Endodermal cell (in vitro differentiated cells): ENCODE results near the gene MAGEA9. TPM values are rescaled to one million over a fixed set of nuclear protein-coding genes. Genes with fewer than 3 reads are reported as not detected.
A peak's percentile ranks its signal among the peaks of the same experiment; 100 is the strongest.
"Not testable (repeated sequence)": the region's sequence is repeated elsewhere in the genome, so short reads cannot be mapped to it uniquely, and the experiment has no call there.

Source experiments
- DNase-seq: peaks from one replicate; pipeline ENCODE4 v3.0.0-alpha.2; 2017
- H3K27ac ChIP-seq: 2 replicates; pipeline ENCODE4 v1.5.1; 2013; ENCODE audit warnings: mild to moderate bottlenecking, low read depth, low read length, moderate library complexity
- H3K27me3 ChIP-seq: 2 replicates; pipeline ENCODE4 v1.6.1; 2013; ENCODE audit warnings: mild to moderate bottlenecking, low read length, moderate library complexity; ENCODE audit not compliant: insufficient read depth, control insufficient read depth, poor library complexity, severe bottlenecking
- H3K36me3 ChIP-seq: 2 replicates; pipeline ENCODE4 v1.7.0; 2013; ENCODE audit warnings: mild to moderate bottlenecking, low read length, moderate library complexity; ENCODE audit not compliant: control insufficient read depth, insufficient read depth
- H3K4me1 ChIP-seq: one replicate; pipeline ENCODE4 v1.7.0; 2013; ENCODE audit warnings: low read length; ENCODE audit not compliant: control insufficient read depth, insufficient read depth
- H3K4me3 ChIP-seq: 2 replicates; pipeline ENCODE4 v1.5.1; 2013; ENCODE audit warnings: mild to moderate bottlenecking, low read length, moderate library complexity
- H3K9ac ChIP-seq: 2 replicates; pipeline ENCODE4 v1.6.1; 2013; ENCODE audit warnings: mild to moderate bottlenecking, low read length, moderate library complexity; ENCODE audit not compliant: poor library complexity, severe bottlenecking; ENCODE audit errors: extremely low read depth
- H3K9me3 ChIP-seq: 2 replicates; pipeline ENCODE4 v1.6.1; 2013; ENCODE audit warnings: mild to moderate bottlenecking, low read length, moderate library complexity; ENCODE audit not compliant: control insufficient read depth
- H3K27ac Mint-ChIP-seq: 2 replicates; pipeline ENCODE4 v1.8.0; 2020; ENCODE audit warnings: mixed read lengths
- H3K27me3 Mint-ChIP-seq: 2 replicates; pipeline ENCODE4 v1.8.0; 2021; ENCODE audit warnings: mild to moderate bottlenecking, mixed read lengths; ENCODE audit not compliant: insufficient read depth
- H3K36me3 Mint-ChIP-seq: 2 replicates; pipeline ENCODE4 v1.8.0; 2020; ENCODE audit warnings: low read depth, mixed read lengths
- H3K4me1 Mint-ChIP-seq: 2 replicates; pipeline ENCODE4 v1.8.0; 2020; ENCODE audit warnings: mixed read lengths
- H3K4me3 Mint-ChIP-seq: 2 replicates; pipeline ENCODE4 v1.8.0; 2020; ENCODE audit warnings: mild to moderate bottlenecking, moderate library complexity, mixed read lengths
- H3K9me3 Mint-ChIP-seq: 2 replicates; pipeline ENCODE4 v1.8.0; 2020; ENCODE audit warnings: mild to moderate bottlenecking, mixed read lengths
- WGBS, 2 experiments: methylation state at CpG; one replicate each; pipeline versions ENCODE4 v1.1.5 to v1.1.7; 2013; ENCODE audit warnings: missing lambda C conversion rate in 2 of 2, mixed read lengths in 1 of 2; ENCODE audit not compliant: insufficient coverage in 1 of 2, insufficient read length in 1 of 2; 5-methylcytosine and 5-hydroxymethylcytosine counted together
- long read RNA-seq, 4 experiments: library from polyadenylated mRNA in 2 of 4; library from RNA in 1 of 4; library from capped mRNA in 1 of 4; stranded (forward) in 3 of 4; unstranded in 1 of 4; transcript quantifications; one replicate each; pipeline ENCODE4 v2.0.0, GENCODE V29; 2020 to 2021; ENCODE audit warnings: inconsistent platforms in 1 of 4
- polyA plus RNA-seq, 2 experiments: library from polyadenylated mRNA; stranded (reverse); fragments of 50-300 nt; gene quantifications; one replicate each; pipeline ENCODE4 v1.2.3, GENCODE V29; 2013
- total RNA-seq, 2 donors: library from RNA; stranded (reverse); fragmentation: NEBNext Ultra II Directional in 1 of 2; extraction: Animal tissue kit (Norgen Biotek cat#: 25700) in 1 of 2; gene quantifications; 2 replicates in 1 of 2; 3 replicates in 1 of 2; pipeline ENCODE4 v1.2.1, GENCODE V29; 2021
- TF ChIP-seq, protein P1 (sequence below): fragments of 200-600 bp; sonication (generic); conservative IDR thresholded peaks from 2 replicates; pipeline ENCODE4 v1.5.0; 2021; ENCODE audit warnings: antibody characterized with exemption, mild to moderate bottlenecking

Gene MAGEA9, protein sequence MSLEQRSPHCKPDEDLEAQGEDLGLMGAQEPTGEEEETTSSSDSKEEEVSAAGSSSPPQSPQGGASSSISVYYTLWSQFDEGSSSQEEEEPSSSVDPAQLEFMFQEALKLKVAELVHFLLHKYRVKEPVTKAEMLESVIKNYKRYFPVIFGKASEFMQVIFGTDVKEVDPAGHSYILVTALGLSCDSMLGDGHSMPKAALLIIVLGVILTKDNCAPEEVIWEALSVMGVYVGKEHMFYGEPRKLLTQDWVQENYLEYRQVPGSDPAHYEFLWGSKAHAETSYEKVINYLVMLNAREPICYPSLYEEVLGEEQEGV
- total RNA-seq = not detected
- polyA plus RNA-seq (2013, experiment 1 of 2) = not detected
- polyA plus RNA-seq (2013, experiment 2 of 2) = not detected
- long read RNA-seq, experiment 1 = 0 reads
- long read RNA-seq, experiment 2 = 0 reads
- long read RNA-seq, experiment 3, partial matches to known transcripts = 0 of 2 reads
- long read RNA-seq, experiment 3, other reads (novel, unspliced or antisense) = 0 of 2 reads
- long read RNA-seq, experiment 4 = 0 reads

DNA sequence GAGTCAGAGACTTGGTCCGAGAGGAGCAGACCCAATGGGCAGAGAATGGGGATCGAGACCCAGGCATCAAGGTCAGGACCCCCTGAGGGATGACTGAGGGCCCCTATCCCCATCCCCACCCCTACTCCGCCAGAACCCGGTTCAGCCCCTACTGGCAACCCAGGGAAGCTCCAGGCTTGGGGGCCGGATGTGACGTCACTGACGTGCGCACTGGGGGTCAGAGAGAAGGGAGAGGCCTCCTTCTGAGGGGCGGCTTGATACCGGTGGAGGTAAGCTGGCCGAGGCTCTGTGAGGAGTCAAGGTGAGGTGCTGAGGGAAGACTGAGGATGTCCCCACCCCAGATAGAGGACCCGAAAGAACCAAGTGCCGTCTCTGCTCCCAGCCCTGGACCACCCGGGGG is at the start of gene MAGEA9:
Gene MAGEA9, plus strand, starts transcription at position 204 of the 400 bp plus-strand sequence. CDS start 4,281 bp downstream, outside the sequence.
- not testable (repeated sequence) for H3K4me3 Mint-ChIP-seq, H3K4me3 ChIP-seq, H3K9me3 Mint-ChIP-seq, H3K9ac ChIP-seq, H3K27ac Mint-ChIP-seq, H3K36me3 ChIP-seq, H3K4me1 Mint-ChIP-seq, H3K27ac ChIP-seq, H3K27me3 Mint-ChIP-seq, H3K36me3 Mint-ChIP-seq, DNase-seq, H3K4me1 ChIP-seq, H3K27me3 ChIP-seq, H3K9me3 ChIP-seq
- WGBS, 2 experiments = no CpG with 5 or more reads among the region's 14 CpGs

DNA sequence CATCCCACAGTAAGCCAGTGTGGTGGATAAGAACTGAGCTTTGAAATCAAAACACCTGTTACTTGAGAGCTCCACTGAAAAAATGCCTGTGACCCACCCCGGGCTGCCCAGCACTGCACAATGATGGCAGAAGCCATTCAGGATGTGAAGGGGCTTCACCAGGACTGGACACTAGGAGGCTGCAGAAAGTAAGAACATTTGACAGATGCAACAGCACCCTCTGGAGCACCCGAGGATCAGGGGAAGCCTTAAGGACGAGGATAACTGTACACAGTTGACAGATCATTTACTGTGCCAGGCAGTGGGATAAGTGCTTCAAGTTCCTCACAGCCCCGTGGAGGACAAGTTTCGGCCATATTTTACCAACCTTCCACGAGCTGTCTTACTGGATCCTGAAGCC is 39.5 kb upstream of the MAGEA9 start:
- H3K4me3 Mint-ChIP-seq, H3K4me1 Mint-ChIP-seq, H3K27ac ChIP-seq, H3K36me3 Mint-ChIP-seq, H3K9ac ChIP-seq, H3K27me3 ChIP-seq, H3K36me3 ChIP-seq, H3K9me3 ChIP-seq, H3K4me3 ChIP-seq, H3K27me3 Mint-ChIP-seq, H3K27ac Mint-ChIP-seq, H3K9me3 Mint-ChIP-seq, H3K4me1 ChIP-seq, DNase-seq: not testable (repeated sequence)
- no CpG with 5 or more reads among the region's 6 CpGs for WGBS, 2 experiments

DNA sequence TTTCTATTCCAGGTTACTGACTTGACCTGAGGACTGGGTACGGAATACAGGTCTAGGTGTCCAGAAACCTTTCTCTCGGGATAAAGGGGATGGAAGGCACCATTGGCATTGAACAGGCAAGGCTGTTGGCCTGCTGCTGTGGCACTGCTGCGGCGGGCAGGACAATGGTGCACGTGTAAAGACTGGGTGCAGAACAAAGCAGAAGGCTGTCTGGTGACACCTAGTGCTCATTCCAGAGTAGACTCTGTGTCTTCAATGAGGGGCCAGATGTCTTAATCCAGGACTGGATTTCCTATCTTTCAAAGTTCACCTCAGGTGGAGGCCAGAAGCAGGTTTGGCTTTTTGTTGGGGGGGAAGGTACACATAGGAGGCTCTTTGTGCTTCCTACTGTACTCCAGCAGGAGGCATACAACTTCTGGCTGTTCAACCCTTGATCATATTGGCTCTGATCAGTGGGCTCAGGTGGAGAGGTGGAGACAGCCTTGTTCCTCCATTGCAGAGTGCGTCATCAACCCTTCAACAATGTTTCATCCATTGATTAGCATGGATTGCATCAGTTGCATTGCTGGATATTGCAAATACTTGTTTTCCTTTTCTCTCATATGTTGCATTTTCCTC is 35.2 kb upstream of the MAGEA9 start:
- H3K36me3 Mint-ChIP-seq, H3K4me3 Mint-ChIP-seq, H3K36me3 ChIP-seq, H3K9ac ChIP-seq, H3K4me3 ChIP-seq, H3K27me3 Mint-ChIP-seq, DNase-seq, H3K4me1 Mint-ChIP-seq, H3K4me1 ChIP-seq, H3K9me3 ChIP-seq, H3K27me3 ChIP-seq, H3K27ac ChIP-seq, H3K27ac Mint-ChIP-seq: not testable (repeated sequence)
- H3K9me3 Mint-ChIP-seq = peaks cover 13% of the 10 kb centered on the region
- no CpG with 5 or more reads among the region's 6 CpGs for WGBS, 2 experiments

DNA sequence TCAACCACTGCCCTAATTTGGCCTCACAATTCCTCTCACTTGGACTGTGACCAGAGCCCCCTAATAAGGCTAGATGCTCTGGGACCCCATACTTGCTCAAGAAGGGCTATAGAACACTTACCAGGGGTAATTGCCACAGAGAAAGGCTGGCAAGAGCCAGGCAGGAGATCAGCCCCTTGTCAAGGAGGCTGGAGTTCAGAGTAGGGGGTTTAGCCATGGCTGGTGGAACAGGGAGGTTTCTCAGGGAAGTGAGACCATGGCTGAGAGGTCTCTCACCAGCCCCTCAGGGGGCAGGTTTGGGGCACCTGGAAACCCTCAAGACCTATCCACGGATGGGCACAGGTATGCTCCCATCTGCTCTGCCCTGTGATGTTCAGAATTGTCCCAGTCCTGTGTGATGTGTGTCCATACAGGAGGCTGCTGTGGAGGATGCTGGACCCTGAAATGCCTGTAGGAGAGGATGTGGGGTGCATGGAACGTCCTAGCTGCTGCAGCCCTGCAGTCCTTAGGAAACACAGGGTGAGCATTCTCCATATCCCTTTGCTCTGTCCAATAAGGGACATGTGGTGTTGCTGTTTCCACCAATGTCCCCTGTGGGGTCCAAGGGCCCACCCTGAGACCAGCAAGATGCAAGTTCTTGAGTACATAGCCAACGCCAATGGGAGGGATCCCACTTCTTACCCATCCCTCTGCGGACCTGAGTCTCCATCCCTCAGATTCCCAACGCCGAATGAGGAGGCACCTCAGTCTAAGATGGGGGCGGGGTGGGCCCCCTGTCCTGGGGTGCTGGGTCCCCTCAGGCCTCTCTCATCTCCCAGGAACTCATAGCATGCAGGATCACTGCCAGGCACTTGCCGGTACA is 24.3 kb upstream of the MAGEA9 start:
- peaks cover 53% of the 10 kb centered on the region for H3K9me3 Mint-ChIP-seq
- 94% methylated on average over 8 of the region's 8 CpGs; no CpG with 5 or more reads in 1 of the 2 experiments for WGBS, 2 experiments
- H3K27ac ChIP-seq = no peak overlapping the region

More for the DNA sequence above, 24.3 kb upstream of the MAGEA9 start:
- no peaks in the 10 kb centered on the region for H3K9me3 ChIP-seq
- H3K36me3 ChIP-seq = no peaks in the 10 kb centered on the region
- H3K4me1 ChIP-seq = no peaks in the 10 kb centered on the region
- no peak overlapping the region for H3K9ac ChIP-seq
- TF ChIP-seq, protein P1, sequence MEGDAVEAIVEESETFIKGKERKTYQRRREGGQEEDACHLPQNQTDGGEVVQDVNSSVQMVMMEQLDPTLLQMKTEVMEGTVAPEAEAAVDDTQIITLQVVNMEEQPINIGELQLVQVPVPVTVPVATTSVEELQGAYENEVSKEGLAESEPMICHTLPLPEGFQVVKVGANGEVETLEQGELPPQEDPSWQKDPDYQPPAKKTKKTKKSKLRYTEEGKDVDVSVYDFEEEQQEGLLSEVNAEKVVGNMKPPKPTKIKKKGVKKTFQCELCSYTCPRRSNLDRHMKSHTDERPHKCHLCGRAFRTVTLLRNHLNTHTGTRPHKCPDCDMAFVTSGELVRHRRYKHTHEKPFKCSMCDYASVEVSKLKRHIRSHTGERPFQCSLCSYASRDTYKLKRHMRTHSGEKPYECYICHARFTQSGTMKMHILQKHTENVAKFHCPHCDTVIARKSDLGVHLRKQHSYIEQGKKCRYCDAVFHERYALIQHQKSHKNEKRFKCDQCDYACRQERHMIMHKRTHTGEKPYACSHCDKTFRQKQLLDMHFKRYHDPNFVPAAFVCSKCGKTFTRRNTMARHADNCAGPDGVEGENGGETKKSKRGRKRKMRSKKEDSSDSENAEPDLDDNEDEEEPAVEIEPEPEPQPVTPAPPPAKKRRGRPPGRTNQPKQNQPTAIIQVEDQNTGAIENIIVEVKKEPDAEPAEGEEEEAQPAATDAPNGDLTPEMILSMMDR = no peak
- H3K27me3 Mint-ChIP-seq = no peaks in the 10 kb centered on the region
- no peak overlapping the region for H3K4me3 Mint-ChIP-seq
- peak; percentile 22 for DNase-seq
- no peaks in the 10 kb centered on the region for H3K36me3 Mint-ChIP-seq
- peaks cover 8% of the 10 kb centered on the region for H3K4me1 Mint-ChIP-seq
- no peaks in the 10 kb centered on the region for H3K27me3 ChIP-seq
- no peak overlapping the region for H3K4me3 ChIP-seq
- no peak overlapping the region for H3K27ac Mint-ChIP-seq
